GM23248 (cell line): Measurements from ENCODE around the gene IGFBP4. TPM values are rescaled to one million over a fixed set of nuclear protein-coding genes. Genes with fewer than 3 reads are reported as not detected.

Experiments
- DNase-seq: peaks from one replicate; pipeline ENCODE4 v3.0.0-alpha.2; 2015
- H2AFZ ChIP-seq: fragments of 200-600 bp; sonication (generic); 2 replicates; pipeline ENCODE4 v1.6.1; 2016; ENCODE audit warnings: antibody characterized with exemption
- H3F3A ChIP-seq: fragments of 200-600 bp; sonication (generic); 2 replicates; pipeline ENCODE4 v1.6.1; 2016; ENCODE audit warnings: mild to moderate bottlenecking, antibody characterized with exemption, mixed run types; ENCODE audit not compliant: insufficient read depth
- H3K27ac ChIP-seq: fragments of 200-600 bp; sonication (generic); 2 replicates; pipeline ENCODE4 v1.5.1; 2016; ENCODE audit warnings: mild to moderate bottlenecking
- H3K27me3 ChIP-seq: fragments of 200-600 bp; sonication (generic); replicated peaks from 2 replicates; pipeline ENCODE4 v1.6.1; 2016; ENCODE audit warnings: mild to moderate bottlenecking; ENCODE audit not compliant: insufficient read depth
- H3K36me3 ChIP-seq: fragments of 200-600 bp; sonication (generic); 2 replicates; pipeline ENCODE4 v1.6.1; 2016; ENCODE audit warnings: low read depth, mild to moderate bottlenecking
- H3K4me1 ChIP-seq: fragments of 200-600 bp; sonication (generic); 2 replicates; pipeline ENCODE4 v1.6.1; 2016; ENCODE audit warnings: mild to moderate bottlenecking; ENCODE audit not compliant: insufficient read depth
- H3K4me2 ChIP-seq: fragments of 200-600 bp; sonication (generic); one replicate; pipeline ENCODE4 v1.6.1; 2016; ENCODE audit warnings: mild to moderate bottlenecking; ENCODE audit not compliant: unreplicated experiment
- H3K4me3 ChIP-seq: fragments of 200-600 bp; sonication (generic); 2 replicates; pipeline ENCODE4 v1.5.1; 2016; ENCODE audit warnings: mild to moderate bottlenecking
- H3K79me2 ChIP-seq: fragments of 200-600 bp; sonication (generic); 2 replicates; pipeline ENCODE4 v1.6.1; 2016; ENCODE audit warnings: mild to moderate bottlenecking; ENCODE audit not compliant: insufficient read depth
- H3K9ac ChIP-seq: fragments of 200-600 bp; sonication (generic); 2 replicates; pipeline ENCODE4 v1.6.1; 2016; ENCODE audit warnings: mild to moderate bottlenecking
- H3K9me2 ChIP-seq: fragments of 200-600 bp; sonication (generic); 2 replicates; pipeline ENCODE4 v1.6.1; 2016; ENCODE audit warnings: mixed run types, mild to moderate bottlenecking, moderate library complexity; ENCODE audit not compliant: insufficient read depth
- H3K9me3 ChIP-seq: fragments of 200-600 bp; sonication (generic); one replicate; pipeline ENCODE4 v1.6.1; 2017; ENCODE audit warnings: low read depth
- H4K20me1 ChIP-seq: fragments of 200-600 bp; sonication (generic); 2 replicates; pipeline ENCODE4 v1.6.0; 2016; ENCODE audit not compliant: insufficient read depth
- EZH2 ChIP-seq: fragments of 200-600 bp; sonication (generic); IDR thresholded peaks from 2 replicates; pipeline ENCODE4 v1.6.1; 2018; ENCODE audit warnings: antibody characterized with exemption, mild to moderate bottlenecking; ENCODE audit not compliant: insufficient read depth, poor library complexity, severe bottlenecking
- EZH2phosphoT487 ChIP-seq: fragments of 200-600 bp; sonication (generic); IDR thresholded peaks from 2 replicates; pipeline ENCODE4 v1.6.1; 2018; ENCODE audit warnings: antibody characterized with exemption, moderate library complexity, mild to moderate bottlenecking, low read depth; ENCODE audit not compliant: insufficient read depth
- WGBS, 2 experiments: methylation state at CpG; one replicate each; pipeline ENCODE4 v1.1.6; 2015 to 2017; ENCODE audit warnings: low lambda C conversion rate in 2 of 2, low coverage in 1 of 2; ENCODE audit errors: missing lambda C conversion rate in 2 of 2; 5-methylcytosine and 5-hydroxymethylcytosine counted together
- in situ Hi-C: fragments of 300-500 bp; cut with MboI; formaldehyde crosslinking; loops from 2 replicates; pipeline ENCODE4 v1.15.0; 2020
- polyA plus RNA-seq: library from polyadenylated mRNA; unstranded; fragments of >200 nt; fragmentation: Nextera tagmentation; extraction: Ambion mirVana; gene quantifications from 2 replicates; pipeline ENCODE4 v1.2.1, GENCODE V29; 2016
- total RNA-seq: library from RNA; depleted of rRNA; stranded (reverse); fragments of >200 nt; shearing (Covaris generic); gene quantifications from 2 replicates; pipeline ENCODE4 v1.2.3, GENCODE V29; 2014

The IGFBP4 gene
- total and polyA plus RNA-seq, 2 experiments from 2014 or later: 408 to 1,209 TPM

DNA sequence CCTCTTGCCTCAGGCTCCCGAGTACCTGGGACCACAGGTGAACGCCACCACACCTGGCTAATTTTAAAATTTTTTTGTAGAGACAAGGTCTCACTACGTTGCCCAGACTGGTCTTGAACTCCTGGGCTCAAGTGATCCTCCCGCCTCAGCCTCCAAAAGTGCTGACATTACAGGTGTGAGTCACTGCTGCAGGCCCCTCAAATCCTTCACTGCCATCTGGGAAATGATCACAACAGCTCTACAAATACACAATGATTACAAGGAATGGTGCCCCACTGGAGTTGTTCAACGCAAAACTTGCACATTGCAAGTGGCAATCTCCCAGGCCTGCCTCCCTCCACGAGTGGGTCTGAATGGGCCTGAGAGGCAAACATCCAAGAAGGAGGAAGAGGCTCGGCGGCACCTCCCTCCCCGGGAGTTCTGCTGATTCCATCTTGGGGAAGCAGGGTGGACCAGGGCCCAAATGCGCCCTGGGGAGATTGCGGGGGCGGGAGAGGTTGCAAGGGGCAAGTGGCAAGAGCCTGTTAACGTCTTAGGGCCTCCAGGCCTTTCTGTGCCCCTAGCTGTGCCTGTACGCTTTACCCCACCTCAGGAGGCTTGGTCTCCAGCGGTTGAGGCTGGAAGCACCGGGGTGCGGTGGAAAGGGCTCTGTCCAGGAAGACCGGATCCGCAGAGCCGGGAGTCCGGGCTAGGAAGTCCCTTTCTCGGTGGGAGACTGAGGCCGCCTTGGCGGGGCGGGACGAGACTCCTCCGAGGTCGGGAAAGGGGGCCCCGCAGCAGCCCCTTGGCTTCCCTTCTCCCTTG lies 656 bp upstream of the IGFBP4 start:
- H3K9ac ChIP-seq: peak overlapping the region; percentile 99
- H3K4me2 ChIP-seq: peak overlapping the region; percentile 78
- no peaks in the 10 kb centered on the region for H4K20me1 ChIP-seq
- H3K79me2 ChIP-seq: peaks cover 40% of the 10 kb centered on the region
- in situ Hi-C loops: no loop called here
- peak overlapping the region; percentile 68 for H2AFZ ChIP-seq
- H3K4me3 ChIP-seq: peak overlapping the region; percentile 97
- 14 to 15% methylated on average over 27 to 28 of the region's 29 CpGs for WGBS, 2 experiments
- H3F3A ChIP-seq: peaks cover 38% of the 10 kb centered on the region
- no peaks in the 10 kb centered on the region for H3K27me3 ChIP-seq
- peak overlapping the region; percentile 86 for H3K27ac ChIP-seq
- H3K9me2 ChIP-seq: no peaks in the 10 kb centered on the region
- peak; percentile 72 for DNase-seq
- H3K4me1 ChIP-seq: peaks cover 26% of the 10 kb centered on the region
- no peaks in the 10 kb centered on the region for H3K9me3 ChIP-seq
- no peaks in the 10 kb centered on the region for H3K36me3 ChIP-seq
- TF ChIP-seq EZH2phosphoT487: no peak
- no peak for TF ChIP-seq EZH2

DNA sequence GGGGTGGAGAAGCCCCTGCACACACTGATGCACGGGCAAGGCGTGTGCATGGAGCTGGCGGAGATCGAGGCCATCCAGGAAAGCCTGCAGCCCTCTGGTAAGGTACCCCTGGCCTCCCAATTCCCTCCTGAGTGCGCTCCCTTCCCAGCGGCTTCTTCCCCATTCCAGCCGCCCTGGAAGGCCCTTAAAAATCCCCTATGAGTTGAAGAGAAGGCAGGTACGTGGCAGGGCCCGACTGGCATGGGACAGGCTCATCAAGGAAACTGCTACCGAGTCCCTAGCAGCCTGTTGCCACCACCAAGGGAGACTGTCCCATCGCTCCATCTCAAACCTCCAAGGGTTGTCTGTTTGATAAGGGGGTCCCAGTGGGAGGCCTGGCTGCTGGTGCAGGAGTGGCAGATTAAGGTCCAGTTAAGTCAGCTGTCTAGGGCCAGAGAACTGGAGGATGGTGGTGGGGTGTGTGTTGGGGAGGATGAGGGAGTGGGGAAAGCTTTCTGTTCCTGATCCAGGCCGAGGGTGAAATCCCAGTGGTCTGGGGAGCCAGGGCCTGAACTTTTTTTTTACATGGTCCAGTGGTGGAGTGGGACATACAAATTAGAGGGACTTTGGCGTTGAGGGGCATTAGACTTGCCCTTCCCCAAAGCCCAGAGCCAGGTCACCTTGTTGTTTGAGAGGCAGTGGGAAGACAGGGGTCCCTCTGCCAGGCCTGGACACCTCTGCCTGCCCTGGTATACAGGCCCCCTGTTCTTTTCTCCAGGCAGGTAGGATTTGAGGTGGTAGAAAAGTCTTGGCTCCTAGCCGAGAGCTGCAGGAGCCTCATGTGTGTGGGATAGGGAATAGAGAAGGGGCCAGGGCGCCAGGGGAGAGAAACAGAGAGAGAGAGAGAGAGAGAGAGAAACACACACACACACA lies 994 bp downstream of the IGFBP4 start:
- Histone ChIP-seq H3K36me3 (no peaks in the 10 kb centered on the region), H3K27me3 (no peaks in the 10 kb centered on the region), H3F3A (peaks cover 55% of the 10 kb centered on the region), H3K79me2 (peaks cover 56% of the 10 kb centered on the region), H3K4me3 (peak overlapping the region; percentile 97), H3K9me3 (no peaks in the 10 kb centered on the region), H3K27ac (peak overlapping the region; percentile 86), H2AFZ (no peak overlapping the region), H3K4me2 (peak overlapping the region; percentile 98), H4K20me1 (no peaks in the 10 kb centered on the region), H3K4me1 (peaks cover 43% of the 10 kb centered on the region), H3K9ac (peak overlapping the region; percentile 99), H3K9me2 (no peaks in the 10 kb centered on the region)
- TF ChIP-seq EZH2phosphoT487 (no peak), EZH2 (no peak)
- DNase-seq: peak; percentile 32
- WGBS, 2 experiments: 5 to 8% methylated on average over 15 of the region's 15 CpGs
- in situ Hi-C loops: no loop called here

DNA sequence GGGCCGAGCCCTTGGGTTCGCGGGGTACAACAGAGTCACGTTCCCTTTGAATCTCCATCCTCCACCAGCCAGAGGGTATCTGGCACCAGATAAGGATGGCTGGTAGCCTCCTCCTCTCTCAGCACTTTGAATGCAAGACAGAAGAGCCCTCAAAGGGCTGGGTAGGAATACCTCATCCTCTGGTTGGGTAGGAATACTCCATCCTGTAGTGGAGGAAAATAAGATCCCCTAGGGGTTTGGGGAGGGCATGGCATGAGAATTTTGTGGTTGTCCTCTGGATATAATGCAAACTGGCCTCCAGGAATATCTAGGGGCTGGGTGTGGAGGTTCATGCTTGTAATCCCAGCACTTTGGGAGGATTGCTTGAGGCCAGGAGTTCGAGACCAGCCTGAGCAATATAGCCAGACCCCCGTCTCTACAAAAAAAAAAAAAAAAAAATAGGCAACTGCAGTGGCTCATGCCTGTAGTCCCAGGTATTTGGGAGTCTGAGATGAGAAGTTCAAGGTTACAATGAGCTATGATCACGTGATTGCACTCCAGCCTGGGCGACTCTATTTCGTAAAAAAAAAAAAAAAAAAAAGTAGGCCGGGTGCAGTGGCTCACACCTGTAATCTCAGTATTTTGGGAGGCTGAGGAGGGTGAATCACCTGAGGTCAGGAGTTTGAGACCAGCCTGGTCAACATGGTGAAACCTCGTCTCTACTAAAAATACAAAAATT lies 2.7 kb downstream of the IGFBP4 start:
- Histone ChIP-seq H4K20me1 (no peaks in the 10 kb centered on the region), H3K79me2 (peaks cover 73% of the 10 kb centered on the region), H3K9me2 (no peaks in the 10 kb centered on the region), H3F3A (peaks cover 70% of the 10 kb centered on the region), H3K9me3 (no peaks in the 10 kb centered on the region), H3K36me3 (no peaks in the 10 kb centered on the region), H3K9ac (peak overlapping the region; percentile 99), H3K27me3 (no peaks in the 10 kb centered on the region), H2AFZ (0 out of 2 replicates have a peak overlapping the region, but pooled peaks have one; percentile 1), H3K27ac (peak overlapping the region; percentile 86), H3K4me3 (peak overlapping the region; percentile 97), H3K4me1 (peaks cover 59% of the 10 kb centered on the region), H3K4me2 (peak overlapping the region; percentile 98)
- peak; percentile 68 for DNase-seq
- TF ChIP-seq EZH2 (no peak), EZH2phosphoT487 (no peak)
- 57 to 58% methylated on average over 11 of the region's 11 CpGs for WGBS, 2 experiments
- in situ Hi-C loops: no loop called here

DNA sequence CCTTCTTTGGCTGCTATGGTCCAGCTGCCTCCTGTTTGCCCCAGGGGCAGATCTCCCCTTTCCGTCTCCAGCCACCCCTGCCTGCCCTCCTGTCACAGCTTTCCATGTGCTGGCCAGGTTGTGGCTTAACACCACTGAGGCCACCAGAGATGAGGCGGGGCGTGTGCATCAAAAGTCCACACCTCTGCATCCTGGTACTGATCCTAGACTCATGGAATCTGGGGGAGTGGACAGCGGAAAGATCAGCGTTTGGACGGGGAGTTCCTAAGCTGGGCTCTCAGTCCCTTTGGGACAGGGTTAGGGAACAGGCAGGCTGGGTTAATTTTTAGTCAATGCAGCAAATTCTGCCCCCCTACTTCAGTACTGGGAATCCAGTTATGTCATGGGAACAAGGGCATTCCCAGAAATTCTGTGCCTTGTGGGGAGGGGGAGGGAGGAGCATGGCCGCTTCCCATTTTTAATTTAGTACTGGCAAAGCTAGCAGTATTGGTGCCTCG lies 3.9 kb downstream of the IGFBP4 start:
- Histone ChIP-seq H3K36me3 (no peaks in the 10 kb centered on the region), H4K20me1 (no peaks in the 10 kb centered on the region), H3F3A (peaks cover 81% of the 10 kb centered on the region), H3K27ac (peak overlapping the region; percentile 89), H3K4me1 (peaks cover 72% of the 10 kb centered on the region), H3K9ac (peak overlapping the region; percentile 99), H3K4me2 (peak overlapping the region; percentile 98), H3K4me3 (peak overlapping the region; percentile 97), H2AFZ (no peak overlapping the region), H3K27me3 (no peaks in the 10 kb centered on the region), H3K9me3 (no peaks in the 10 kb centered on the region), H3K9me2 (no peaks in the 10 kb centered on the region), H3K79me2 (peaks cover 82% of the 10 kb centered on the region)
- no peak for DNase-seq
- 31 to 33% methylated on average over 8 of the region's 8 CpGs for WGBS, 2 experiments
- no peak for TF ChIP-seq EZH2phosphoT487
- no peak for TF ChIP-seq EZH2
- in situ Hi-C loops: no loop called here
